Measurements from ENCODE around the gene KCNG2. TPM values are rescaled to one million over a fixed set of nuclear protein-coding genes. Genes with fewer than 3 reads are reported as not detected.

Gene KCNG2
- total and polyA plus RNA-seq, 10 of the 15 experiments (the other 5 are each of a cell fraction or from before 2014, with no cell fraction given), result 0.20 to 0.23 TPM; not detected in 8

DNA sequence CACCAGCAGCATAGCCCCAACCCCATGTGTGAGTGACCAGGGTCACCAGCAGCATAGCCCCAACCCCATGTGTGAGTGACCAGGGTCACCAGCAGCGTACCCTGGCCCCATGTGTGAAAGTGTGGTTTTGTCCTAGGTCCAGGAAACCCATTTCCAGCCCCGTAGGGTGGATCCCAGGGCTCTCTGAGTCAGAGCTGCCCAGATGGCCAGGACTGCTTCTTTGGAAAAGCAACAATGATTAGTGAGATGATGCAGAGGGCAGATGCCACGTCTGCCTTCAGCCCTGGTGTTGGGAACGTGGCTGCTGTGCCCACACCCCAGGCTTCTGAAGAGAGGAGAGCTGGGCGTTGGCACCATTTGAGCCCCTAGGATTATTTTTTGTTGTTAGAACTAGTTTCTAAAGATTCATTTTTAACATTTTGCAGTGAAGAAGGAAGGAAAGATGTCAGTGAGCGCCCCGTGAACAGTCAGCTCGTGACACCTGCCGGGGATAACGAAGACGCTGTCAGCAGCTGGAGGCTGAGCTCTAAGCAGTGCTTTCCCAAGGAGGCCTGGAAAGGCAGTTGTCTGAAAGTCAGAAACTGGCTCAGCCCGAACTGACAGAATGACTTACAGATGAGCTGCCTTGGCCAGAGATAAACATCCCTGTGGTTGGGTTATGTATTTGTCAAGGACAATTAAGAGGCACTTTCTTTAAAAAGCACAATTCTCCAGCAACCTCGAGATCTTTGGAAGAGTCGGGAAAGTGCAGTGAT lies 32.1 kb upstream of the KCNG2 start:
- Histone ChIP-seq H3K4me3 (no peak overlapping the region), H3K9ac (ENCODE audit: control insufficient read depth, insufficient read depth, low read length) (no peak overlapping the region), H4K20me1 (ENCODE audit: control insufficient read depth, insufficient read depth) (no peaks in the 10 kb centered on the region), H3K36me3 (ENCODE audit: control insufficient read depth in 2 of 2, insufficient read depth in 2 of 2, low read length in 1 of 2) (no peaks in the 10 kb centered on the region), H2AFZ (ENCODE audit: control insufficient read depth, low read depth, low read length) (no peak overlapping the region), H3K27me3 (replicated peaks in 1 of 2; ENCODE audit: control insufficient read depth in 2 of 2, insufficient read depth in 2 of 2, low read length in 1 of 2) (no peaks in the 10 kb centered on the region), H3K9me3 (replicated peaks; ENCODE audit: control insufficient read depth, insufficient read depth, low read length) (no peaks in the 10 kb centered on the region; the same call in 2 of the 3 replicates), H3K4me1 (ENCODE audit: control insufficient read depth, insufficient read depth, low read length) (no peaks in the 10 kb centered on the region), H3K27ac (ENCODE audit: control insufficient read depth, insufficient read depth) (no peak overlapping the region), H3K4me2 (ENCODE audit: control insufficient read depth, insufficient read depth) (no peak overlapping the region), H3K79me2 (ENCODE audit: control insufficient read depth, insufficient read depth, low read length) (no peaks in the 10 kb centered on the region)
- FAIRE-seq (no peak), DNase-seq (ENCODE audit: low read depth, low spot score) (no peak), ATAC-seq (no peak)
- intact Hi-C loops (cut with micrococcal nuclease; ENCODE audit: unreplicated experiment), result no loop called here
- WGBS (ENCODE audit: insufficient coverage, insufficient replicate concordance, low lambda C conversion rate, missing lambda C conversion rate), result 50% methylated on average over 14 of the region's 14 CpGs
- in situ Hi-C loops (cut with MboI), result no loop called here
- BruUV-seq (replicated peaks), result no TSS peak
- POLR2A ChIA-PET, result no interaction called here
- SMC1A ChIA-PET (ENCODE audit: uncharacterized antibody, unreplicated experiment), result interaction anchor here (1.1 kb wide), 1 partner anchor 11 kb away, joined by 3 read pairs; no protein-coding TSS in a partner anchor
- RAD21 ChIA-PET (ENCODE audit: unreplicated experiment), result no interaction called here
- CTCF ChIA-PET, result no interaction called here
- TF ChIP-seq, protein P1, sequence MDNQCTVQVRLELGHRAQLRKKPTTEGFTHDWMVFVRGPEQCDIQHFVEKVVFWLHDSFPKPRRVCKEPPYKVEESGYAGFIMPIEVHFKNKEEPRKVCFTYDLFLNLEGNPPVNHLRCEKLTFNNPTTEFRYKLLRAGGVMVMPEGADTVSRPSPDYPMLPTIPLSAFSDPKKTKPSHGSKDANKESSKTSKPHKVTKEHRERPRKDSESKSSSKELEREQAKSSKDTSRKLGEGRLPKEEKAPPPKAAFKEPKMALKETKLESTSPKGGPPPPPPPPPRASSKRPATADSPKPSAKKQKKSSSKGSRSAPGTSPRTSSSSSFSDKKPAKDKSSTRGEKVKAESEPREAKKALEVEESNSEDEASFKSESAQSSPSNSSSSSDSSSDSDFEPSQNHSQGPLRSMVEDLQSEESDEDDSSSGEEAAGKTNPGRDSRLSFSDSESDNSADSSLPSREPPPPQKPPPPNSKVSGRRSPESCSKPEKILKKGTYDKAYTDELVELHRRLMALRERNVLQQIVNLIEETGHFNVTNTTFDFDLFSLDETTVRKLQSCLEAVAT (IDR thresholded peaks at IDR 0.05), result no peak
- TF ChIP-seq FOXM1 (IDR thresholded peaks at IDR 0.05; ENCODE audit: low read depth, low read length) (no peak), WRNIP1 (IDR thresholded peaks at IDR 0.05; ENCODE audit: borderline replicate concordance, low read depth, low read length) (no peak), RFX5 (IDR thresholded peaks at IDR 0.05; ENCODE audit: low read depth, low read length) (no peak), YBX1 (IDR thresholded peaks at IDR 0.05) (no peak), MEF2B (IDR thresholded peaks at IDR 0.05; ENCODE audit: partially characterized antibody, poor library complexity, severe bottlenecking) (no peak)
- TF ChIP-seq, protein P2, sequence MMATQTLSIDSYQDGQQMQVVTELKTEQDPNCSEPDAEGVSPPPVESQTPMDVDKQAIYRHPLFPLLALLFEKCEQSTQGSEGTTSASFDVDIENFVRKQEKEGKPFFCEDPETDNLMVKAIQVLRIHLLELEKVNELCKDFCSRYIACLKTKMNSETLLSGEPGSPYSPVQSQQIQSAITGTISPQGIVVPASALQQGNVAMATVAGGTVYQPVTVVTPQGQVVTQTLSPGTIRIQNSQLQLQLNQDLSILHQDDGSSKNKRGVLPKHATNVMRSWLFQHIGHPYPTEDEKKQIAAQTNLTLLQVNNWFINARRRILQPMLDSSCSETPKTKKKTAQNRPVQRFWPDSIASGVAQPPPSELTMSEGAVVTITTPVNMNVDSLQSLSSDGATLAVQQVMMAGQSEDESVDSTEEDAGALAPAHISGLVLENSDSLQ (IDR thresholded peaks at IDR 0.05), result no peak
- TF ChIP-seq, protein P3, sequence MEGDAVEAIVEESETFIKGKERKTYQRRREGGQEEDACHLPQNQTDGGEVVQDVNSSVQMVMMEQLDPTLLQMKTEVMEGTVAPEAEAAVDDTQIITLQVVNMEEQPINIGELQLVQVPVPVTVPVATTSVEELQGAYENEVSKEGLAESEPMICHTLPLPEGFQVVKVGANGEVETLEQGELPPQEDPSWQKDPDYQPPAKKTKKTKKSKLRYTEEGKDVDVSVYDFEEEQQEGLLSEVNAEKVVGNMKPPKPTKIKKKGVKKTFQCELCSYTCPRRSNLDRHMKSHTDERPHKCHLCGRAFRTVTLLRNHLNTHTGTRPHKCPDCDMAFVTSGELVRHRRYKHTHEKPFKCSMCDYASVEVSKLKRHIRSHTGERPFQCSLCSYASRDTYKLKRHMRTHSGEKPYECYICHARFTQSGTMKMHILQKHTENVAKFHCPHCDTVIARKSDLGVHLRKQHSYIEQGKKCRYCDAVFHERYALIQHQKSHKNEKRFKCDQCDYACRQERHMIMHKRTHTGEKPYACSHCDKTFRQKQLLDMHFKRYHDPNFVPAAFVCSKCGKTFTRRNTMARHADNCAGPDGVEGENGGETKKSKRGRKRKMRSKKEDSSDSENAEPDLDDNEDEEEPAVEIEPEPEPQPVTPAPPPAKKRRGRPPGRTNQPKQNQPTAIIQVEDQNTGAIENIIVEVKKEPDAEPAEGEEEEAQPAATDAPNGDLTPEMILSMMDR (IDR thresholded peaks at IDR 0.05 in 2 of 3, conservative IDR thresholded peaks at IDR 0.05 in 1 of 3; ENCODE audit: control insufficient read depth in 2 of 3, extremely low read depth in 1 of 3, insufficient read depth in 1 of 3, low read depth in 3 of 3, low read length in 3 of 3), result no peak
- TF ChIP-seq, protein P4, sequence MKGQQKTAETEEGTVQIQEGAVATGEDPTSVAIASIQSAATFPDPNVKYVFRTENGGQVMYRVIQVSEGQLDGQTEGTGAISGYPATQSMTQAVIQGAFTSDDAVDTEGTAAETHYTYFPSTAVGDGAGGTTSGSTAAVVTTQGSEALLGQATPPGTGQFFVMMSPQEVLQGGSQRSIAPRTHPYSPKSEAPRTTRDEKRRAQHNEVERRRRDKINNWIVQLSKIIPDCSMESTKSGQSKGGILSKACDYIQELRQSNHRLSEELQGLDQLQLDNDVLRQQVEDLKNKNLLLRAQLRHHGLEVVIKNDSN (IDR thresholded peaks at IDR 0.05; ENCODE audit: borderline replicate concordance, extremely low read length, insufficient read depth, low read depth, low read length), result no peak
- TF ChIP-seq, protein P5, sequence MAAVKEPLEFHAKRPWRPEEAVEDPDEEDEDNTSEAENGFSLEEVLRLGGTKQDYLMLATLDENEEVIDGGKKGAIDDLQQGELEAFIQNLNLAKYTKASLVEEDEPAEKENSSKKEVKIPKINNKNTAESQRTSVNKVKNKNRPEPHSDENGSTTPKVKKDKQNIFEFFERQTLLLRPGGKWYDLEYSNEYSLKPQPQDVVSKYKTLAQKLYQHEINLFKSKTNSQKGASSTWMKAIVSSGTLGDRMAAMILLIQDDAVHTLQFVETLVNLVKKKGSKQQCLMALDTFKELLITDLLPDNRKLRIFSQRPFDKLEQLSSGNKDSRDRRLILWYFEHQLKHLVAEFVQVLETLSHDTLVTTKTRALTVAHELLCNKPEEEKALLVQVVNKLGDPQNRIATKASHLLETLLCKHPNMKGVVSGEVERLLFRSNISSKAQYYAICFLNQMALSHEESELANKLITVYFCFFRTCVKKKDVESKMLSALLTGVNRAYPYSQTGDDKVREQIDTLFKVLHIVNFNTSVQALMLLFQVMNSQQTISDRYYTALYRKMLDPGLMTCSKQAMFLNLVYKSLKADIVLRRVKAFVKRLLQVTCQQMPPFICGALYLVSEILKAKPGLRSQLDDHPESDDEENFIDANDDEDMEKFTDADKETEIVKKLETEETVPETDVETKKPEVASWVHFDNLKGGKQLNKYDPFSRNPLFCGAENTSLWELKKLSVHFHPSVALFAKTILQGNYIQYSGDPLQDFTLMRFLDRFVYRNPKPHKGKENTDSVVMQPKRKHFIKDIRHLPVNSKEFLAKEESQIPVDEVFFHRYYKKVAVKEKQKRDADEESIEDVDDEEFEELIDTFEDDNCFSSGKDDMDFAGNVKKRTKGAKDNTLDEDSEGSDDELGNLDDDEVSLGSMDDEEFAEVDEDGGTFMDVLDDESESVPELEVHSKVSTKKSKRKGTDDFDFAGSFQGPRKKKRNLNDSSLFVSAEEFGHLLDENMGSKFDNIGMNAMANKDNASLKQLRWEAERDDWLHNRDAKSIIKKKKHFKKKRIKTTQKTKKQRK (IDR thresholded peaks at IDR 0.05; ENCODE audit: low read depth, low read length), result no peak
- TF ChIP-seq, protein P6, sequence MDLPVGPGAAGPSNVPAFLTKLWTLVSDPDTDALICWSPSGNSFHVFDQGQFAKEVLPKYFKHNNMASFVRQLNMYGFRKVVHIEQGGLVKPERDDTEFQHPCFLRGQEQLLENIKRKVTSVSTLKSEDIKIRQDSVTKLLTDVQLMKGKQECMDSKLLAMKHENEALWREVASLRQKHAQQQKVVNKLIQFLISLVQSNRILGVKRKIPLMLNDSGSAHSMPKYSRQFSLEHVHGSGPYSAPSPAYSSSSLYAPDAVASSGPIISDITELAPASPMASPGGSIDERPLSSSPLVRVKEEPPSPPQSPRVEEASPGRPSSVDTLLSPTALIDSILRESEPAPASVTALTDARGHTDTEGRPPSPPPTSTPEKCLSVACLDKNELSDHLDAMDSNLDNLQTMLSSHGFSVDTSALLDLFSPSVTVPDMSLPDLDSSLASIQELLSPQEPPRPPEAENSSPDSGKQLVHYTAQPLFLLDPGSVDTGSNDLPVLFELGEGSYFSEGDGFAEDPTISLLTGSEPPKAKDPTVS (IDR thresholded peaks at IDR 0.05; ENCODE audit: low read depth, low read length), result no peak

Measured in GM12878 (cell line).